ENCODE measurements around the gene MFSD12.

The MFSD12 gene

DNA sequence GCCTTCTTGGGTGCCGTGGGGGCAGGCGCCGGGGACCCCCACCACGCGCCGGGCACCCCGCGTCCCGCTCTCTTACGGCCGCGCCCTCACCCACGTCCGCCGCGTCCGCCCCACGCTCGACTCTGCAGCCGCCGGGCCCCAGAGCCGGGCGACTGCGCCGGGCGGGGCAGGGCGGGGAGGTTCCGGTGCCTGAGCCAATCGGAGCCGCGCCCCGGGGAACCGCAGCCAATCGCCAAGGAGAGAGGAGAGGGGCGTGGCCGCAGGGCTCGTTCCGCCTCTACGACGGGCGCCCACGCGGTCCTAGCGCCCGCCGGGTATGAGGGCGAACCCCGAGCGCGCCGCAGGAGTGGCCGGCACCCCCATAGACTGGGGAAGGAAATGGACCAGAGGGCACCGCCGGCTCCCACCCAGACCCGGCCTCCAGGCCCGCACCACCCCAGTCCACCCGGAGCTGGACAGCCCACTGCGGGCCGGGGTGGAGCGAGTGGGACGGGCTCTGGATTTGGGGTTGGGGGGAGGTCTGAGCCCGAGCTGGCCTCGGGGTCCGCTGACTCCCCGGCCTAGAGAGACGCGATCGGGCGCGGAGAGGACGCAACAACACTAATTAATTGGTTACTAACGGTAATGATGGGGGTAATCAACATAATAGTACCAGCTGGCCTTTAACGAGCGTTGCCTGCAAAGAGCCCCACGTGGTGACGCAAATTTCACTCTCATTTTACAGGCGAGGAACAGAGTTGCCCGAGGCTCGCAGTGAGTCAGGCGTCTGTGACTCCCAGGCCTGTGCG is at the start of gene MFSD12:
Gene MFSD12 (minus strand): TSS at position 126 of the 788 bp plus-strand sequence. CDS start 183 bp downstream, outside the sequence.
- TF ChIP-seq, protein P1, sequence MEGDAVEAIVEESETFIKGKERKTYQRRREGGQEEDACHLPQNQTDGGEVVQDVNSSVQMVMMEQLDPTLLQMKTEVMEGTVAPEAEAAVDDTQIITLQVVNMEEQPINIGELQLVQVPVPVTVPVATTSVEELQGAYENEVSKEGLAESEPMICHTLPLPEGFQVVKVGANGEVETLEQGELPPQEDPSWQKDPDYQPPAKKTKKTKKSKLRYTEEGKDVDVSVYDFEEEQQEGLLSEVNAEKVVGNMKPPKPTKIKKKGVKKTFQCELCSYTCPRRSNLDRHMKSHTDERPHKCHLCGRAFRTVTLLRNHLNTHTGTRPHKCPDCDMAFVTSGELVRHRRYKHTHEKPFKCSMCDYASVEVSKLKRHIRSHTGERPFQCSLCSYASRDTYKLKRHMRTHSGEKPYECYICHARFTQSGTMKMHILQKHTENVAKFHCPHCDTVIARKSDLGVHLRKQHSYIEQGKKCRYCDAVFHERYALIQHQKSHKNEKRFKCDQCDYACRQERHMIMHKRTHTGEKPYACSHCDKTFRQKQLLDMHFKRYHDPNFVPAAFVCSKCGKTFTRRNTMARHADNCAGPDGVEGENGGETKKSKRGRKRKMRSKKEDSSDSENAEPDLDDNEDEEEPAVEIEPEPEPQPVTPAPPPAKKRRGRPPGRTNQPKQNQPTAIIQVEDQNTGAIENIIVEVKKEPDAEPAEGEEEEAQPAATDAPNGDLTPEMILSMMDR (conservative IDR thresholded peaks at IDR 0.05) = no peak
- peak; percentile 46; the same call in 1 of the 2 replicates for TF ChIP-seq ZFX (IDR thresholded peaks at IDR 0.05)
- peak within 1 kb of the TSS; percentile 92 for H3K27ac ChIP-seq

DNA sequence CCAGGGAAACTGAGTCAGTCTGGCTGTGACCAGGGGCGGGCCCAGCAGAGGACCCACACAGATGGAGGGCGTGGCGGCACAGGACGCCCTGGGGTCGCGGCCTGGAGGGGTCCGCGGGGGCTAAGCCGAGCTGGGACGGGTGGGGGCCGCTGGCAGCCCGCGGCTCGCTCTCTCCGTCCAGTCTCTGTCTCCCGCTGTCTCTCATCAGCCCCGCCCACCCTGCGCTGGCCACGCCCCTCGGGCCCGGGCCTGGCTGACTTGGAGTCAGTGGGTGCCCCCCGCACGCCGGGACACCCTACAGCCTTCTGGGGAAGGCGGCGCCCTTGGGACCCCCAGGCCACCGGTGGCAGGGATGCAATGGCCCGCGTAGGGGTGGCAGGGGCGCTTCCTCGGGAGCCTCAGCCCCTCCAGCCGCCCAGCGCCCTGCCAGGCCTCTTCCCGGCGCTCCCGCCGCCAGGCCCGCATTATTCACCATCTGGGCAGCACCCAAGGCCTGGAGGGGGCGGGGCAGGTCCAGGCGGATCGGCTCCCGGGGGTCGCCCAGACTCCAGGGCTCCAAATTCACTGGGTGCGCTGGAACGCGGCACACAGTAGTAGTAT is 49.4 kb upstream of the MFSD12 start, which contains the start of gene TBXA2R:
Gene TBXA2R (minus strand): TSS at position 186 of the 600 bp plus-strand sequence. CDS start 6,241 bp downstream, outside the sequence.
- no peak for TF ChIP-seq ZFX (IDR thresholded peaks at IDR 0.05)
- TF ChIP-seq, protein P1 (conservative IDR thresholded peaks at IDR 0.05) = no peak
- H3K27ac ChIP-seq = peak within 1 kb of the TSS; percentile 28

DNA sequence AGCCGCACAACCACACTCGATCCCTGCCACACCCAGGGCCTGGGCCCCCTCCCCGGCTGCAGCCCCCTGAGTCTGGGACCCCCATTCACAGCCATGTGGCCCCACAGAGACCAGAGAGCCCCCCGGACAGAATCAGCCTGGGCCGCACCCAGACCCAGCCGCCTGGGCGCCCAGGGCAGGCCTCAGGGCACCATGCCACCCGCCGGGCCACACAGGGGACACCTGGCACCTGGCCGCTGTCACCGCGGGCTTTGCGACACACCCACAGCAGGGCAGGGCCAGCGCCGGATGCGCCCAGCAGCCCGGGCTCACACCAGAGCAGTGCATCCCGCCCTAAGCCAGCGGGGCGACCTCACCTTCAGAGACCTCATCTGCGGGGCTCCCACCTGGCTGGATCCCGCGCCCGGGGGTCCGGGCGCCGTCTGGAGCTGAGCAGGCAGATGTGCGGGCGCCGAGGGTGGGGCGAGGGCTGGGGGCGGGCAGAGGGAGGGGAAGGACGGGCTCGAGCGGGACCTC is 48.8 kb upstream of the MFSD12 start:
- TF ChIP-seq, protein P1 (conservative IDR thresholded peaks at IDR 0.05) = no peak
- no peak for TF ChIP-seq ZFX (IDR thresholded peaks at IDR 0.05)
- peak overlapping the region; percentile 28 for H3K27ac ChIP-seq

DNA sequence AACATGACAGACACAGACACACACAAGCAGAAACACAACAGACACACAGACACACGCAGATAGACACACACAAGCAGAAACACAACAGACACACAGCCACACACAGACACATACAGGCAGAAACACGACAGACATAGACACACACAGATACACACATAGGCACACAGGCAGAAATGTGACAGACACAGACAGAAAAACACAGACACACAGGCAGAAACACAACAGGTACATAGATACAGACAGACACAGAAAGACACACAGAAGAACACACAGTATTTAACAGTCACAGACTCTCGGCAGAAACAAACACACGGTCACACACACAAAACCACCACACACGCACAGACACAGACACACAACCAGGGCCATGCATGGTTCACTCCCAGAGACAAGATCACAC is 48.4 kb upstream of the MFSD12 start:
- H3K27ac ChIP-seq = peak overlapping the region; percentile 28
- TF ChIP-seq, protein P1 (conservative IDR thresholded peaks at IDR 0.05) = no peak
- no peak for TF ChIP-seq ZFX (IDR thresholded peaks at IDR 0.05)

DNA sequence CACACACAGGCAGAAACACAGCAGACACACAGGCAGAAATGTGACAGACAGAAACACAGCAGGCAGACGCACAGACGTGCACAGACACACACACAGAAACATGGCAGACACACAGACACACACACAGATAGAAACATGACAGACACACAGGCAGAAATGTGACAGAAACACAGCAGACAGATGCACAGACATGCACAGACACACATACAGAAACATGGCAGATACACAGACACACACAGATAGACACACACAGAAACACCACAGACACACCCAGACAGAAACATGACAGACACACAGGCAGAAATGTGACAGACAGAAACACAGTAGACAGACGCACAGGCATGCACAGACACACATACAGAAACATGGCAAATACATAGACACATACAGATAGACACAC is 48.0 kb upstream of the MFSD12 start:
- no peak for TF ChIP-seq ZFX (IDR thresholded peaks at IDR 0.05)
- TF ChIP-seq, protein P1 (conservative IDR thresholded peaks at IDR 0.05) = no peak
- H3K27ac ChIP-seq = no peak overlapping the region

DNA sequence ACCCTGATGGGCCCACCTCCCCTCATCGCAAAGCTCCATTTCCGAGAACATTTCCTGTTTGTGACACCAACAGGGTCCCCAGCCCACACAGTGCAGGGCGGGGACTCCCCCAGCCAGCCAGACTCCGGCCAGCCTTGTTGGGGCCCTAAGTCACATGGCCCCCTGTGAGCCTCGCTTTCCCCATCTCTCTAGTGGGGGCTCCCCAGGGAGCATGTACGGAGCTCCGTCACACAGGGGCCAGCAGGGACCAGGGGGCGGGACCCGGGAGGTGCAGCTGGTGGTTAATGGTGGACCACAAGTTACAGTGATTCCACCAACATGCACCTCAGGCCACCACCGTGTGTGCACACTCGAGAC is 47.6 kb upstream of the MFSD12 start:
- no peak overlapping the region for H3K27ac ChIP-seq

More for the DNA sequence above, 47.6 kb upstream of the MFSD12 start:
- TF ChIP-seq, protein P1 (conservative IDR thresholded peaks at IDR 0.05) = no peak
- TF ChIP-seq ZFX (IDR thresholded peaks at IDR 0.05) = no peak
